Testis (tissue), 2 donors: ENCODE data around the gene SNRNP40.

ENCODE experiments used
- CTCF ChIP-seq, 3 experiments: fragments of 450-650 bp in 2 of 3; fragments of 200-600 bp in 1 of 3; sonication (generic) in 1 of 3; IDR thresholded peaks; one replicate each; pipeline ENCODE4 v1.5.1; 2016 to 2019; ENCODE audit warnings: antibody characterized with exemption in 3 of 3, mild to moderate bottlenecking in 2 of 3, moderate library complexity in 1 of 3
- POLR2A ChIP-seq: fragments of 450-650 bp; IDR thresholded peaks from one replicate; pipeline ENCODE4 v1.6.1; 2017; ENCODE audit warnings: antibody characterized with exemption, mild to moderate bottlenecking, moderate library complexity

- no peak for TF ChIP-seq CTCF (IDR thresholded peaks at IDR 0.05)
- no peak for TF ChIP-seq POLR2A
Observed at GRCh38 chr1:31300193-31300592, 3.6 kb upstream of the SNRNP40 start.
